C4-2B (cell line): ENCODE measurements around the gene ACKR2.

ENCODE experiments used
- H3K27ac ChIP-seq: fragments of 450-650 bp; 2 replicates; pipeline ENCODE4 v1.5.1; 2017
- CTCF ChIP-seq: fragments of 450-650 bp; conservative IDR thresholded peaks from 2 replicates; pipeline ENCODE4 v1.5.1; 2017; ENCODE audit warnings: mild to moderate bottlenecking
- ZFX ChIP-seq: fragments of 450-650 bp; IDR thresholded peaks from 2 replicates; pipeline ENCODE4 v1.6.1; 2017

ACKR2 gene

GRCh38 chr3:42868841-42869240 lies 59.6 kb downstream of the ACKR2 start:
- TF ChIP-seq CTCF (no peak), ZFX (no peak)

GRCh38 chr3:42871592-42872196 lies 62.4 kb downstream of the ACKR2 start:
- TF ChIP-seq ZFX (no peak), CTCF (no peak)
- no peak overlapping the region for H3K27ac ChIP-seq

More at GRCh38 chr3:42868841-42869240, 59.6 kb downstream of the ACKR2 start:
- H3K27ac ChIP-seq, result no peak overlapping the region

- TF ChIP-seq ZFX, result no peak
- no peak overlapping the region for H3K27ac ChIP-seq
Measured at GRCh38 chr3:42872718-42873117, 63.5 kb downstream of the ACKR2 start.

- no peak overlapping the region for H3K27ac ChIP-seq
- TF ChIP-seq CTCF (no peak), ZFX (no peak)
Measured at GRCh38 chr3:42873221-42873982, 64.2 kb downstream of the ACKR2 start.

- H3K27ac ChIP-seq, result no peak overlapping the region
- TF ChIP-seq ZFX (no peak), CTCF (no peak)
Measured at GRCh38 chr3:42874749-42875148, 65.5 kb downstream of the ACKR2 start.

- TF ChIP-seq ZFX (no peak), CTCF (no peak)
- no peak within 1 kb of the TSS for H3K27ac ChIP-seq
Measured at GRCh38 chr3:42875325-42876151, 66.3 kb downstream of the ACKR2 start, which contains the start of gene CYP8B1. Gene CYP8B1 (minus strand): TSS chr3:42875879. CDS start chr3:42875816, 63 bp downstream.

- no peak overlapping the region for H3K27ac ChIP-seq
- TF ChIP-seq ZFX (no peak), CTCF (no peak)
Measured at GRCh38 chr3:42876401-42876800, 67.2 kb downstream of the ACKR2 start.
